ENCODE results near the gene GRIK3.

GRIK3 gene

GRCh38 chr1:36782085-36782484 lies 252.2 kb downstream of the GRIK3 start:
- TF ChIP-seq EP300 (IDR thresholded peaks at IDR 0.05; ENCODE audit: borderline replicate concordance) (no peak), TAF1 (IDR thresholded peaks at IDR 0.05; ENCODE audit: low read depth) (no peak), MAX (IDR thresholded peaks at IDR 0.05) (no peak), USF1 (IDR thresholded peaks at IDR 0.05) (no peak), RAD21 (IDR thresholded peaks at IDR 0.05; ENCODE audit: low read depth) (no peak), TEAD4 (IDR thresholded peaks at IDR 0.05) (no peak), CREB1 (IDR thresholded peaks at IDR 0.05; ENCODE audit: low read depth) (no peak), CEBPB (IDR thresholded peaks at IDR 0.05) (no peak), ZBTB7A (IDR thresholded peaks at IDR 0.05; ENCODE audit: low read depth) (no peak), FOXM1 (IDR thresholded peaks at IDR 0.05; ENCODE audit: borderline replicate concordance, low read depth) (no peak), REST (IDR thresholded peaks at IDR 0.05; ENCODE audit: low read depth) (no peak), TCF12 (IDR thresholded peaks at IDR 0.05; ENCODE audit: low read depth) (no peak), NFIC (IDR thresholded peaks at IDR 0.05) (no peak), YY1 (IDR thresholded peaks at IDR 0.05; ENCODE audit: low read depth) (no peak), EGR1 (IDR thresholded peaks at IDR 0.05) (no peak)

- no peak for TF ChIP-seq EP300 (IDR thresholded peaks at IDR 0.05; ENCODE audit: borderline replicate concordance)
- TF ChIP-seq NFIC (IDR thresholded peaks at IDR 0.05): no peak
Observed at GRCh38 chr1:36781098-36781497, 253.2 kb downstream of the GRIK3 start.

GRCh38 chr1:36778740-36779139 lies 255.6 kb downstream of the GRIK3 start:
- TF ChIP-seq RAD21 (IDR thresholded peaks at IDR 0.05; ENCODE audit: low read depth) (no peak), EGR1 (IDR thresholded peaks at IDR 0.05) (no peak), TCF12 (IDR thresholded peaks at IDR 0.05; ENCODE audit: low read depth) (no peak), REST (IDR thresholded peaks at IDR 0.05; ENCODE audit: low read depth) (no peak), FOXM1 (IDR thresholded peaks at IDR 0.05; ENCODE audit: borderline replicate concordance, low read depth) (no peak), TEAD4 (IDR thresholded peaks at IDR 0.05) (no peak), MAX (IDR thresholded peaks at IDR 0.05) (no peak), EP300 (IDR thresholded peaks at IDR 0.05; ENCODE audit: borderline replicate concordance) (no peak), YY1 (IDR thresholded peaks at IDR 0.05; ENCODE audit: low read depth) (no peak), USF1 (IDR thresholded peaks at IDR 0.05) (no peak), CREB1 (IDR thresholded peaks at IDR 0.05; ENCODE audit: low read depth) (no peak), TAF1 (IDR thresholded peaks at IDR 0.05; ENCODE audit: low read depth) (no peak), NFIC (IDR thresholded peaks at IDR 0.05) (no peak), CEBPB (IDR thresholded peaks at IDR 0.05) (no peak), ZBTB7A (IDR thresholded peaks at IDR 0.05; ENCODE audit: low read depth) (no peak)

GRCh38 chr1:36776948-36777831 lies 257.1 kb downstream of the GRIK3 start:
- TF ChIP-seq TCF12 (IDR thresholded peaks at IDR 0.05; ENCODE audit: low read depth) (no peak), REST (IDR thresholded peaks at IDR 0.05; ENCODE audit: low read depth) (no peak), YY1 (IDR thresholded peaks at IDR 0.05; ENCODE audit: low read depth) (no peak), CREB1 (IDR thresholded peaks at IDR 0.05; ENCODE audit: low read depth) (no peak), CEBPB (IDR thresholded peaks at IDR 0.05) (no peak), EGR1 (IDR thresholded peaks at IDR 0.05) (no peak), NFIC (IDR thresholded peaks at IDR 0.05) (no peak), MAX (IDR thresholded peaks at IDR 0.05) (no peak), TEAD4 (IDR thresholded peaks at IDR 0.05) (no peak), RAD21 (IDR thresholded peaks at IDR 0.05; ENCODE audit: low read depth) (no peak), TAF1 (IDR thresholded peaks at IDR 0.05; ENCODE audit: low read depth) (no peak), ZBTB7A (IDR thresholded peaks at IDR 0.05; ENCODE audit: low read depth) (no peak), USF1 (IDR thresholded peaks at IDR 0.05) (no peak), EP300 (IDR thresholded peaks at IDR 0.05; ENCODE audit: borderline replicate concordance) (no peak), FOXM1 (IDR thresholded peaks at IDR 0.05; ENCODE audit: borderline replicate concordance, low read depth) (no peak)
